CD4-positive, alpha-beta T cell (primary cell): Measurements from ENCODE around the gene SVIL. TPM values are rescaled to one million over a fixed set of nuclear protein-coding genes. Genes with fewer than 3 reads are reported as not detected.

Source experiments
- ATAC-seq: fragments of 200-7000 bp; cut with Tn5 transposase; one replicate; pipeline ENCODE4 v1.10.0; 2022; ENCODE audit warnings: mild to moderate bottlenecking; ENCODE audit not compliant: poor library complexity
- CTCF ChIA-PET: fragments of 350-600 bp; sonication (Branson Sonifier 250); formaldehyde crosslinking; loops from one replicate; lab custom pipeline; 2021; ENCODE audit warnings: antibody characterized with exemption, inconsistent platforms; lab: Charles Lee
- POLR2A ChIA-PET: fragments of 350-600 bp; sonication (Branson Sonifier 250); formaldehyde crosslinking; loops from one replicate; lab custom pipeline; 2021; ENCODE audit warnings: antibody characterized with exemption, inconsistent platforms; lab: Charles Lee
- DNase-seq, 14 experiments: peaks; one replicate each; pipeline ENCODE4 v3.0.0-alpha.2; 2013 to 2020; ENCODE audit warnings: mixed read lengths in 2 of 14
- H3K27ac ChIP-seq, 2 donors: one replicate each; pipeline versions ENCODE4 v1.5.1 to v1.7.0; 2013; ENCODE audit warnings: low read length in 2 of 2, low read depth in 1 of 2, mild to moderate bottlenecking in 1 of 2
- H3K27me3 ChIP-seq, 2 experiments: 1 replicate in 1 of 2; 2 replicates in 1 of 2; pipeline versions ENCODE4 v1.6.1 to v1.7.0; 2013; ENCODE audit warnings: low read length in 2 of 2, control low read depth in 1 of 2, mild to moderate bottlenecking in 1 of 2, moderate library complexity in 1 of 2; ENCODE audit not compliant: insufficient read depth in 2 of 2, control insufficient read depth in 1 of 2
- H3K36me3 ChIP-seq: one replicate; pipeline ENCODE4 v1.6.1; 2013; ENCODE audit warnings: low read length, control low read depth; ENCODE audit not compliant: insufficient read depth
- H3K4me1 ChIP-seq: one replicate; pipeline ENCODE4 v1.6.1; 2013; ENCODE audit warnings: low read length, control low read depth; ENCODE audit not compliant: insufficient read depth
- H3K4me3 ChIP-seq: one replicate; pipeline ENCODE4 v1.5.1; 2013; ENCODE audit warnings: mild to moderate bottlenecking, low read length, moderate library complexity
- H3K9me3 ChIP-seq, 2 experiments: 1 replicate in 1 of 2; 2 replicates in 1 of 2; pipeline versions ENCODE4 v1.6.1 to v1.7.0; 2013; ENCODE audit warnings: low read length in 2 of 2, mild to moderate bottlenecking in 2 of 2, control low read depth in 1 of 2, moderate library complexity in 1 of 2; ENCODE audit not compliant: control insufficient read depth in 1 of 2, insufficient read depth in 1 of 2
- H3K27ac Mint-ChIP-seq: one replicate; pipeline ENCODE4 v1.8.0; 2020; ENCODE audit warnings: mixed read lengths
- H3K27me3 Mint-ChIP-seq: one replicate; pipeline ENCODE4 v1.8.0; 2021; ENCODE audit warnings: mixed read lengths
- H3K36me3 Mint-ChIP-seq: one replicate; pipeline ENCODE4 v1.8.0; 2021; ENCODE audit warnings: low read depth, mixed read lengths
- H3K4me1 Mint-ChIP-seq: one replicate; pipeline ENCODE4 v1.8.0; 2021; ENCODE audit warnings: low read depth, mixed read lengths
- H3K4me3 Mint-ChIP-seq: one replicate; pipeline ENCODE4 v1.8.0; 2020; ENCODE audit warnings: mild to moderate bottlenecking, mixed read lengths
- H3K9me3 Mint-ChIP-seq: one replicate; pipeline ENCODE4 v1.8.0; 2020; ENCODE audit warnings: mixed read lengths
- intact Hi-C, 2 experiments: fragments of 100-400 bp; cut with DNase I in 1 of 2; cut with micrococcal nuclease in 1 of 2; formaldehyde crosslinking; loops; one replicate each; pipeline versions ENCODE4 v1.15.1 to v1.9.0; 2023 to 2025; cut with DNase I, micrococcal nuclease
- total RNA-seq, 174 experiments: library from RNA in 2 of 174; stranded (reverse) in 2 of 174; gene quantifications; one replicate each; pipeline ENCODE4 v1.2.3 and lab custom pipeline; 2021 to 2026
- TF ChIP-seq, protein P1 (sequence below): fragments of 200-600 bp; IDR thresholded peaks from one replicate; pipeline ENCODE4 v1.8.0; 2022; ENCODE audit warnings: antibody characterized with exemption, mild to moderate bottlenecking

SVIL gene
- total RNA-seq, 2 experiments from 2014 or later = 38.5 to 40.3 TPM

GRCh38 chr10:29546773-29547313 is 87.9 kb downstream of the SVIL start:
- TF ChIP-seq, protein P1, sequence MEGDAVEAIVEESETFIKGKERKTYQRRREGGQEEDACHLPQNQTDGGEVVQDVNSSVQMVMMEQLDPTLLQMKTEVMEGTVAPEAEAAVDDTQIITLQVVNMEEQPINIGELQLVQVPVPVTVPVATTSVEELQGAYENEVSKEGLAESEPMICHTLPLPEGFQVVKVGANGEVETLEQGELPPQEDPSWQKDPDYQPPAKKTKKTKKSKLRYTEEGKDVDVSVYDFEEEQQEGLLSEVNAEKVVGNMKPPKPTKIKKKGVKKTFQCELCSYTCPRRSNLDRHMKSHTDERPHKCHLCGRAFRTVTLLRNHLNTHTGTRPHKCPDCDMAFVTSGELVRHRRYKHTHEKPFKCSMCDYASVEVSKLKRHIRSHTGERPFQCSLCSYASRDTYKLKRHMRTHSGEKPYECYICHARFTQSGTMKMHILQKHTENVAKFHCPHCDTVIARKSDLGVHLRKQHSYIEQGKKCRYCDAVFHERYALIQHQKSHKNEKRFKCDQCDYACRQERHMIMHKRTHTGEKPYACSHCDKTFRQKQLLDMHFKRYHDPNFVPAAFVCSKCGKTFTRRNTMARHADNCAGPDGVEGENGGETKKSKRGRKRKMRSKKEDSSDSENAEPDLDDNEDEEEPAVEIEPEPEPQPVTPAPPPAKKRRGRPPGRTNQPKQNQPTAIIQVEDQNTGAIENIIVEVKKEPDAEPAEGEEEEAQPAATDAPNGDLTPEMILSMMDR = no peak
- CTCF ChIA-PET = no interaction called here
- Mint-ChIP-seq H3K27ac (no peak overlapping the region), H3K4me3 (no peak overlapping the region), H3K27me3 (no peaks in the 10 kb centered on the region), H3K36me3 (peaks cover 43% of the 10 kb centered on the region), H3K9me3 (no peaks in the 10 kb centered on the region), H3K4me1 (peaks cover 23% of the 10 kb centered on the region)
- Histone ChIP-seq H3K9me3 (peaks cover 0 to 8% of the 10 kb centered on the region in 2 experiments), H3K36me3 (peaks cover 19% of the 10 kb centered on the region), H3K4me1 (no peaks in the 10 kb centered on the region), H3K27me3 (no peaks in the 10 kb centered on the region), H3K27ac (no peak overlapping the region), H3K4me3 (no peak overlapping the region)
- intact Hi-C loops = no loop called here
- POLR2A ChIA-PET = no interaction called here
- no peak for DNase-seq
- ATAC-seq = no peak

GRCh38 chr10:29545122-29545521 is 89.6 kb downstream of the SVIL start:
- ChIA-PET CTCF (no interaction called here), POLR2A (no interaction called here)
- Histone ChIP-seq H3K27me3 (no peaks in the 10 kb centered on the region), H3K9me3 (peaks cover 0 to under 1% of the 10 kb centered on the region in 2 experiments), H3K4me1 (no peaks in the 10 kb centered on the region), H3K27ac (no peak overlapping the region), H3K36me3 (peaks cover 5% of the 10 kb centered on the region), H3K4me3 (no peak overlapping the region)
- no peak overlapping the region for H3K27ac Mint-ChIP-seq
- H3K27me3 Mint-ChIP-seq = no peaks in the 10 kb centered on the region
- H3K9me3 Mint-ChIP-seq = no peaks in the 10 kb centered on the region
- H3K4me3 Mint-ChIP-seq = no peak overlapping the region
- peaks cover 38% of the 10 kb centered on the region for H3K36me3 Mint-ChIP-seq
- DNase-seq = no peak
- intact Hi-C loops = no loop called here
- TF ChIP-seq, protein P1 = no peak
- ATAC-seq = no peak
- peaks cover 23% of the 10 kb centered on the region for H3K4me1 Mint-ChIP-seq

- CTCF ChIA-PET = no interaction called here
- peaks cover 22% of the 10 kb centered on the region for H3K4me1 Mint-ChIP-seq
Measured at GRCh38 chr10:29543715-29544114, 91.1 kb downstream of the SVIL start.

More at GRCh38 chr10:29543715-29544114, 91.1 kb downstream of the SVIL start:
- Histone ChIP-seq H3K27ac (no peak overlapping the region), H3K36me3 (peaks cover 3% of the 10 kb centered on the region), H3K27me3 (no peaks in the 10 kb centered on the region), H3K4me3 (no peak overlapping the region), H3K9me3 (no peaks in the 10 kb centered on the region), H3K4me1 (no peaks in the 10 kb centered on the region)
- Mint-ChIP-seq H3K27ac (no peak overlapping the region), H3K27me3 (no peaks in the 10 kb centered on the region), H3K36me3 (peaks cover 44% of the 10 kb centered on the region), H3K9me3 (no peaks in the 10 kb centered on the region), H3K4me3 (no peak overlapping the region)
- TF ChIP-seq, protein P1 = no peak
- ATAC-seq (no peak), DNase-seq (no peak)
- POLR2A ChIA-PET = no interaction called here
- intact Hi-C loops = no loop called here
